ENCODE measurements around the gene SMYD3. TPM values are rescaled to one million over a fixed set of nuclear protein-coding genes. Genes with fewer than 3 reads are reported as not detected.

The SMYD3 gene
- total RNA-seq, 1 donor from 2014 or later = 29.3 TPM

DNA sequence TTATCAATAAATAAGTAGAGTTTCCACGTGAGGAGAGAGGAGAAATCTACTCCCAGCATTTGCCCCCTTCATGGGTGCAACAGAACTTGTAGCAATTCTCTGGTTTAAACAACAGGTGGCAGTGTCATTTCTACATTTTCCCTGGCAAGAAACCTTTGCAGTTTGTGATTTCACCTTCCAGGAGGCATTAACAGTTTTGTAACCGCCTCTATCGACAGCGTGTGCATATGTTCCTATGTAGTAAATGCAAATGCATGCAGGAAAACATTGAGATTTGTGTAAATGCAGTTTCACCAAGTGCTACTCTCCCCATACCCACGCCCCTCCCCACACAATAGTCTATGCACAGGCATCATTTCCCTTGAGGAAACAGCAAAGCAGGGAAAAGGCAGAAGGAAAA, 494.7 kb downstream of the SMYD3 start:
- no peak for DNase-seq (ENCODE audit: low spot score)
- Mint-ChIP-seq H3K27me3 (ENCODE audit: low read depth) (no peaks in the 10 kb centered on the region), H3K36me3 (ENCODE audit: low read depth) (peaks cover 1% of the 10 kb centered on the region), H3K4me3 (ENCODE audit: unreplicated experiment) (no peak overlapping the region), H3K27ac (ENCODE audit: unreplicated experiment) (no peak overlapping the region), H3K9me3 (ENCODE audit: low read depth) (no peaks in the 10 kb centered on the region), H3K4me1 (ENCODE audit: low read depth) (peaks cover 32% of the 10 kb centered on the region)
- TF ChIP-seq, protein P1, sequence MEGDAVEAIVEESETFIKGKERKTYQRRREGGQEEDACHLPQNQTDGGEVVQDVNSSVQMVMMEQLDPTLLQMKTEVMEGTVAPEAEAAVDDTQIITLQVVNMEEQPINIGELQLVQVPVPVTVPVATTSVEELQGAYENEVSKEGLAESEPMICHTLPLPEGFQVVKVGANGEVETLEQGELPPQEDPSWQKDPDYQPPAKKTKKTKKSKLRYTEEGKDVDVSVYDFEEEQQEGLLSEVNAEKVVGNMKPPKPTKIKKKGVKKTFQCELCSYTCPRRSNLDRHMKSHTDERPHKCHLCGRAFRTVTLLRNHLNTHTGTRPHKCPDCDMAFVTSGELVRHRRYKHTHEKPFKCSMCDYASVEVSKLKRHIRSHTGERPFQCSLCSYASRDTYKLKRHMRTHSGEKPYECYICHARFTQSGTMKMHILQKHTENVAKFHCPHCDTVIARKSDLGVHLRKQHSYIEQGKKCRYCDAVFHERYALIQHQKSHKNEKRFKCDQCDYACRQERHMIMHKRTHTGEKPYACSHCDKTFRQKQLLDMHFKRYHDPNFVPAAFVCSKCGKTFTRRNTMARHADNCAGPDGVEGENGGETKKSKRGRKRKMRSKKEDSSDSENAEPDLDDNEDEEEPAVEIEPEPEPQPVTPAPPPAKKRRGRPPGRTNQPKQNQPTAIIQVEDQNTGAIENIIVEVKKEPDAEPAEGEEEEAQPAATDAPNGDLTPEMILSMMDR (IDR thresholded peaks at IDR 0.05) = peak; percentile 85

DNA sequence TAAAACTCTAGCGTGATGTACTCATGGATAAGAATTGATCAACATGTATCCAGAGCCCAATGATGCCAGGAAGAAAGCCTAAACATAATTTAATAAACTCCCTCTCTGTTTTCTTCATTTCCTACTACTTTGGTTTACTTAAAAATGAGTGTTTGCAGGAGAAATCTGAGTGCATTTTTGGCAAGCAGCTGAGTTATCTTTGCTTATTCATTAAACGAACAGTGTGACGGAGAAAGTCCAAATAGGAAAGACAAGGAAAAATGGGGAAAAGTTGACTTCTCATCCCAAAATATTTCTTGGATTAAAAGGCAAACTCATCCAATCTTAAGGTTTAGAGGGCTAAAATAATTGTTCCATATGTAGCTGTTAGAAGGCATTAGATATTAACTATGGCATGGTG, 496.7 kb downstream of the SMYD3 start:
- no peak overlapping the region for H3K4me3 Mint-ChIP-seq (ENCODE audit: unreplicated experiment)
- no peaks in the 10 kb centered on the region for H3K27me3 Mint-ChIP-seq (ENCODE audit: low read depth)
- H3K27ac Mint-ChIP-seq (ENCODE audit: unreplicated experiment) = peak overlapping the region; percentile 5
- no peak for DNase-seq (ENCODE audit: low spot score)
- TF ChIP-seq, protein P1 (IDR thresholded peaks at IDR 0.05) = no peak
- H3K9me3 Mint-ChIP-seq (ENCODE audit: low read depth) = no peaks in the 10 kb centered on the region
- peaks cover 40% of the 10 kb centered on the region for H3K4me1 Mint-ChIP-seq (ENCODE audit: low read depth)
- peaks cover 3% of the 10 kb centered on the region for H3K36me3 Mint-ChIP-seq (ENCODE audit: low read depth)

DNA sequence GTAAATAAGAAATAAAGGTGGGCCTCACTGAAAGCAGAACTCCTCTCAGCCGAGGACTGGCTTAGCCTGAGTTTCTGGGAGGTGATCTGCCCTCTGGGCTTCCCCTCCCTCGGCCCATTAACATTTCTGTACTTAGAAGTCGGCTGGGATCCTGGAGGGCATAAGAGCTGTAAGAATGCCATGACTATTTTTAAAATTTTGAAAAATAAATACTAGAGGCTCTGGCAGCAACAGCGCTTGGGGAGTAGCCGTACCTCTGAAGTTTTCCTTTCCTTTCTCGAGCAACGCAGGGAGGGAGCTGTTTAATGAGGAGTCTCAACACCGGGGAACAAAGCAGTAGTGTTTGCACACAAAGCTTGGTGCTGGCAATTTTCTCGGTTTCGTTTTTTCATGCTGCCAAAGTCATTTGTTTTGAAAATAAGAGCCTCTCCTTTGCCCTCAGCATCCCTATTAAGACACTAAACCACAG, 498.7 kb downstream of the SMYD3 start:
- H3K27ac Mint-ChIP-seq (ENCODE audit: unreplicated experiment) = peak overlapping the region; percentile 89
- peaks cover 58% of the 10 kb centered on the region for H3K4me1 Mint-ChIP-seq (ENCODE audit: low read depth)
- no peaks in the 10 kb centered on the region for H3K9me3 Mint-ChIP-seq (ENCODE audit: low read depth)
- no peak for DNase-seq (ENCODE audit: low spot score)
- peaks cover 2% of the 10 kb centered on the region for H3K36me3 Mint-ChIP-seq (ENCODE audit: low read depth)
- H3K4me3 Mint-ChIP-seq (ENCODE audit: unreplicated experiment) = peak overlapping the region; percentile 38
- TF ChIP-seq, protein P1 (IDR thresholded peaks at IDR 0.05) = no peak
- H3K27me3 Mint-ChIP-seq (ENCODE audit: low read depth) = no peaks in the 10 kb centered on the region

DNA sequence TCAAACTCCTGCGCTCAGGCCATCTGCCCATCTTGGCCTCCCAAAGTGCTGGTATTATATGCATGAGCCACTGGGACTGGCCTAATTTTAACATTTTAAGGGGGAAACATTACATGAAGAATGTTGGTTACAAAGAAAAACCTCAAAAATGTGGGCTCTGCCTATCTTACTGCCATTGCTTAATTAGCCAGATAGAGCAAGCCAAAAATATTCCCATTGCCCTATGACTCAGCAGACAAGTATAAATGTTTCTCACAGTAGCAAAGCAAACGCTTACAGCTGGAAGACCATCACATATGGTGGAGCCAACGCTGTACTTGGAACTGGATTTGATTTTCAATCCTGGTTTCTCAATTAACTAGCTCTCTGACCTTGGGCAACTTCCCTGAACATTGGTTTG, 502.0 kb downstream of the SMYD3 start:
- H3K27me3 Mint-ChIP-seq (ENCODE audit: low read depth) = no peaks in the 10 kb centered on the region
- peaks cover 75% of the 10 kb centered on the region for H3K4me1 Mint-ChIP-seq (ENCODE audit: low read depth)
- no peak overlapping the region for H3K4me3 Mint-ChIP-seq (ENCODE audit: unreplicated experiment)
- TF ChIP-seq, protein P1 (IDR thresholded peaks at IDR 0.05) = no peak
- no peak for DNase-seq (ENCODE audit: low spot score)
- H3K27ac Mint-ChIP-seq (ENCODE audit: unreplicated experiment) = peak overlapping the region; percentile 80
- peaks cover 2% of the 10 kb centered on the region for H3K36me3 Mint-ChIP-seq (ENCODE audit: low read depth)
- peaks cover 9% of the 10 kb centered on the region for H3K9me3 Mint-ChIP-seq (ENCODE audit: low read depth)

DNA sequence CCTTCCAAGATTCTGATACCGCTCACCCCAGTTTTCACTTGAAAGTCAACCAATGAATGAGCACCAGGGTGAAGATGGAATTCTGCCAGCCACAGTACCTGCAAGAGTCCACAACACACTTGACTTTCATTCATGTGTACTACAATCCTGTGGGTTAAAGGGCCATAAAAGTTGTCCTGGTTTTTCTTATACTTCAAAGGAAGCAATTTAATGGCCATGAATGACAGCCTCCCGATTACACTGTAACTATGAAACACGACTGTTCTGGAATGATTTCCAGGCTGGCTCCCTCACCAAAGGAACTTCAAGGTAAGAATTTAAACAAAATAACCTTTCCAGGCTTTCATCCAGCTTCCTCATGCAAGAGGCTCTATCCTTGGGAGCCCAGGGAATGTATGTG, 502.8 kb downstream of the SMYD3 start:
- Mint-ChIP-seq H3K27ac (ENCODE audit: unreplicated experiment) (peak overlapping the region; percentile 80), H3K4me3 (ENCODE audit: unreplicated experiment) (no peak overlapping the region), H3K27me3 (ENCODE audit: low read depth) (no peaks in the 10 kb centered on the region), H3K36me3 (ENCODE audit: low read depth) (peaks cover 2% of the 10 kb centered on the region), H3K9me3 (ENCODE audit: low read depth) (peaks cover 9% of the 10 kb centered on the region), H3K4me1 (ENCODE audit: low read depth) (peaks cover 83% of the 10 kb centered on the region)
- TF ChIP-seq, protein P1 (IDR thresholded peaks at IDR 0.05) = no peak
- DNase-seq (ENCODE audit: low spot score) = no peak
